SK-N-DZ (cell line): ENCODE data around the gene LCN15.
A peak's percentile ranks its signal among the peaks of the same experiment; 100 is the strongest.
"Not testable (repeated sequence)": the region's sequence is repeated elsewhere in the genome, so short reads cannot be mapped to it uniquely, and the experiment has no call there.

Experiments
- DNase-seq: peaks from one replicate; pipeline ENCODE4 v3.0.0-alpha.2; 2015; ENCODE audit warnings: low spot score

The LCN15 gene

GRCh38 chr9:136722093-136722968 is 42.0 kb downstream of the LCN15 start:
- DNase-seq, result no peak

DNA sequence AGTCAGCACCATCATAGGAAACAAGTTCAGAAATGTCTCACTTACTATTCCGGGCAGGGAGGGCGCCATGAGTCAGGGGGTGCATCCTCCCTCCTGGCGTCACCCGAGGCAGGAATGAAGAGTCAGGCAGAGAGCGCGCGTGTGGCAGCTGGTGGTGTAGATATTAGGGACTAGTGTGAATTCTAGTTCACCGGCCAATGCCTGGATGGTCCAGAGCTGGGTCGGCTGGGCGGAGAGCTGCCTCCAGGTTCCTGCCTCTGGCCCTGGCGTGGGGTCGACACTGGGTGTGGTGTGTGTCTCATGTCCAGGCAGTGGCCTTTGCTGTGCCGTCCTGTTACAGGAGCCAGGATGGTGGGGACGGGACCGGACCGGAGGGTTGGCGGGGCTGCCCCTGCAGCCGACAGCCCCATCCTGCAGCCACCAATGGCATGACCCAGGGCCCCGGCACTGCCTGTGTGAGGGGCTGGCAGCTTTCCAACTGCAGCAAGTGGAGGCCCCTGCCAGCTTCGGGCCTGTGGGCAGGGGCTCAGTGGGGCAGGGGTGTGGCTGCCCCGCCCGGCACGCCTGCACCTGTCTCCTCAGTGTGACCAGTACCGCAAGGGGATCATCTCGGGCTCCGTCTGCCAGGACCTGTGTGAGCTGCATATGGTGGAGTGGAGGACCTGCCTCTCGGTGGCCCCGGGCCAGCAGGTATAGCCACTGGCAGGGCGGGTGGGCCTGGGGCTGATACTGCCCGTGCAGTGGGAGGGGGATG is 42.8 kb downstream of the LCN15 start:
- no peak for DNase-seq

- DNase-seq, result no peak
These were observed 43.4 kb downstream of the LCN15 start for GRCh38 chr9:136720898-136721338.

DNA sequence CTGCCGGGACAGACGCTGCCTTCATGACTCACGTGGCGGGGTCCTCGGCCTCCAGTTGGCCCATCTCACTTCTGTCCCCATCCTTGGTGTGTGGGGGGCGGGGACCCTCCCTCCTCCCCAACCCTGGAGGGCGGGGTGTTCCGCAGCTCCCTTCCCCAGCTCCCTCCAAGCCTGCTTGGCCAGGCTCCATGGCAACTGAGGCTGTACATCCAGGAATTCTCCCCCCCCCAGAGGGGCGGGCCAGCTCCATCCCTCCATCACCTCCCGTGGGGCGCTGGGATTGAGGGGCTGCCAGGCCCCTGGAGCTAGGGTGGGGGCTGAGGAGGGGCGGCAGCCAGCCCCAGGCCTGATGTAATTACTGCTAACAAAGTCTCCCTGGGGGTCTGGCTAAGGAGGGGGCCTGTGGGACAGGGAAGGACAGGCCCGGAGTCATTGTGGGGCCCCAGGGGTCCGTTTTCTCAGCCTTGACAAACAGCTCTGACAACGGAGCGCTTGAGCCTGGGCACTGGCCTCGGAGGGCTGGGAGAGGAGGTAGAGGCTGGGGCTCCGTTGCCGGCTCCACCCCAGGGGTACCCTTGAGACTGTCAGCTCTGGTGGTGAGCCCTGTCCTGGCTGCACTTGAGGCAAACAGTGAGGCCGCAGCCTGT is 43.9 kb downstream of the LCN15 start:
- DNase-seq, result peak; percentile 86

DNA sequence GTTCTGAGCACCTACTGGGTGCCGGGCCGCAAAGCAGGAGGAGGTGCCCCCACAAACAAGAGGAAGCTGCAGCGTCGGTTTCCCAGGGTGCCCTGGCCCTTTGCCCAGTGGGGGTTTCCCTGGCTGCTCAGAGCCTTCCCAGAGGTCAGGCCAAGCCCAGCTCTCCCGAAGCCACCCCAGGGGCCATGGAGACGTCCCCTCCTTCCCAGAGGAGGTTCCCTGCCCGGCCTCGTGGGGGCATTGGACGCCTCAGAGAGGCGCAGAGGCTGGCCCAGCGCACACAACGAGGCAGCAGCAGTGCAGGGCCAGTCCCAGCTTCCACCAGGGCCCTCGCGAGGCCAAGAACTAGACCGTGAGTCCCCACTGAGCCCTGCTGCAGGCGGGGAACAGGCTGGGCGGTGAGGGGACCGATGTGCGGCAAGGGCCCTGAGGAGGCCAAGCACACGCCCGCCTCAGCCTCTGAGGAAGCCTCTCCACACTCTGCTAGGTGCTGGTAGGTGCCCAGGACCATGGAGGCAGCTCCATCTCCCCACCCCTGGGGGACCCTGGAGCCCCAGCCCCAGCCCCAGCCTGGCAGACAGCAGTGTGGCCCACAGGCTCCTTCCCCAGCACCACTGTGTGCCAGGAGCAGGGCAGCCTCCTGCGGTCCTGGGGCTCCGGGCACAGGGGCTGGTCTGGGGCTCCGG is 45.0 kb downstream of the LCN15 start:
- DNase-seq, result no peak

GRCh38 chr9:136718345-136719194 is 45.7 kb downstream of the LCN15 start:
- no peak for DNase-seq

GRCh38 chr9:136717399-136717798 is 46.9 kb downstream of the LCN15 start:
- no peak for DNase-seq

- no peak for DNase-seq
These were observed 49.4 kb downstream of the LCN15 start for GRCh38 chr9:136714893-136715274.

DNA sequence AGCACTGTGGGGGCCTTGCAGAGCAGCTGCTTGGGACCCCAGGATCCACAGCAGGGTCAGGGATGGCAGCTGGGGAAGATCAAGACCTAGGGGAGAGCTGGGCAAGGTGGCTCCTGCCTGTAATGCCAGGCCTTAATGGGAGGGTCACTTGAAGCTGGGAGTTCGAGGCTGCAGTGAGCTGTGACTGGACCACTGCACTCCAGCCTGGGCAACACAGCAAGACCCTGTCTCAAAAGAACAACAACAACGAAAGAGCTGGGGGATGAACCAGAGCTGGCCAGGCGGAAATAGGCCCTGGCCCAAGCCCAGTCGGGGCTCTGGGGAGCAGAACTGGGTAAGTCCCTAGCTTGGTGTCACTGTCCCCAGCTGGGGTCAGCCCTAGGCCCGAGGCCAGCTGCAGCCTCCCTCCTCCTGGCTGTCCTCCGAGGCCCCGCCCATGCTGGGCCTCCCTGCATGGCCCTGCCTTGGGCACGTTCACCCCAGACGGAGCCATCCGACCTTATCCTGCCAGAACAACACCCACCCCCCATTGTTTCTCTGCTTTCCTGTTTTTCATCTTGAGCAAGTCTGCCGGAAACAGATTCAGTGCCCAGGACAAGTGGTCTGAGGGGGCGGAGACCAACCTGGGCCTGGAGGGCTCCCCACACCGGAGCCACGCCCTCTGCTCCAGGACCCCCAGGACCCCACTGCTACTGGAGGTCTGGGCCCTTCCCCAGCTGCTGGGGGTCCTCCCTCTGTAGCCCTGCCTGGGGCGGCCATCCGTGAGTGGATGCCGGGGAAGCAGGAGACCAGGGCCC is 50.0 kb downstream of the LCN15 start:
- no peak for DNase-seq

- DNase-seq, result no peak
These were observed 50.8 kb downstream of the LCN15 start for GRCh38 chr9:136713550-136713949.

GRCh38 chr9:136712690-136713544 is 51.4 kb downstream of the LCN15 start:
- DNase-seq, result no peak

- peak; percentile 66 for DNase-seq
These were observed 52.3 kb downstream of the LCN15 start, which contains the start of gene DIPK1B for GRCh38 chr9:136711751-136712689. Gene DIPK1B (plus strand): TSS chr9:136712572. CDS start chr9:136712666, 94 bp downstream.

DNA sequence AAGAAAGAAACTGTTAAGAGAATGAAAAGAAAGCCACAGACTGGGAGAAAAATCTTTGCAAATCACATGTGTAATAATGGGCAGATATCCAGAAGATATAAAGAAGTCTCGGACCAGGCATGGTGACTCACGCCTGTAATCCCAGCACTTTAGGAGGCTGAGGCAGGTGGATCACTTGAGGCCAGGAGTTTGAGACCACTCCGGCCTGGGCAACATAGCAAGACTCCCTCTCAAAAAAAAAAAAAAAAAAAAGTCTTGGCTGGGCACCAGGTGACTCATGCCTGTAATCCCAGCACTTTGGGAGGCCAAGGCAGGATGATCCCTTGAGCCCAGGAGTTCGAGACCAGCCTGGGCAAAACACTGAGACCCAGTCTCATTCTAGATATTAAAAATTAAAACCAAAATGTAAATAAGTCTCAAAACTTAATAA is 53.1 kb downstream of the LCN15 start:
- not testable (repeated sequence) for DNase-seq

- DNase-seq, result no peak
These were observed 53.8 kb downstream of the LCN15 start for GRCh38 chr9:136710543-136710942.
